SK-N-SH treated with all-trans-retinoic acid at 6 μM for 48 hours (cell line): ENCODE data around the gene ANAPC13.

Experiments
- CSDC2 ChIP-seq: fragments of 250-450 bp; sonication (Bioruptor Pico); IDR thresholded peaks from 2 replicates; pipeline ENCODE4 v1.5.0; 2020; ENCODE audit warnings: mild to moderate bottlenecking, moderate library complexity
- POU6F1 ChIP-seq: fragments of 250-450 bp; sonication (Bioruptor Pico); IDR thresholded peaks from 2 replicates; pipeline ENCODE4 v1.8.0; 2021; ENCODE audit warnings: low read depth, mild to moderate bottlenecking, moderate library complexity, borderline replicate concordance
- RARB ChIP-seq: fragments of 250-450 bp; sonication (Bioruptor Pico); IDR thresholded peaks from 2 replicates; pipeline ENCODE4 v1.8.0; 2021; ENCODE audit warnings: mild to moderate bottlenecking, moderate library complexity
- ZFP3 ChIP-seq: fragments of 250-450 bp; sonication (Bioruptor Pico); IDR thresholded peaks from 2 replicates; pipeline ENCODE4 v1.5.0; 2020; ENCODE audit warnings: mild to moderate bottlenecking, moderate library complexity

GRCh38 chr3:134430174-134430573, 55.6 kb downstream of the ANAPC13 start:
- TF ChIP-seq CSDC2 = no peak
- no peak for TF ChIP-seq POU6F1 (CRISPR knock-in tag)
- no peak for TF ChIP-seq ZFP3 (CRISPR knock-in tag)
- TF ChIP-seq RARB (CRISPR knock-in tag) = no peak
